Rectal smooth muscle tissue (tissue), 1 donor: Measurements from ENCODE around the gene CCHCR1.
A peak's percentile ranks its signal among the peaks of the same experiment; 100 is the strongest.

Source experiments
- H3K27ac ChIP-seq: one replicate; pipeline ENCODE4 v1.7.0; 2013; ENCODE audit warnings: low read depth, low read length, inconsistent platforms
- H3K27me3 ChIP-seq: one replicate; pipeline ENCODE4 v1.7.0; 2013; ENCODE audit warnings: low read length; ENCODE audit not compliant: control insufficient read depth, insufficient read depth
- H3K36me3 ChIP-seq: one replicate; pipeline ENCODE4 v1.7.0; 2013; ENCODE audit warnings: low read length; ENCODE audit not compliant: control insufficient read depth, insufficient read depth
- H3K4me1 ChIP-seq: one replicate; pipeline ENCODE4 v1.7.0; 2013; ENCODE audit warnings: low read length; ENCODE audit not compliant: control insufficient read depth, insufficient read depth
- H3K4me3 ChIP-seq: one replicate; pipeline ENCODE4 v1.7.0; 2013; ENCODE audit warnings: low read length
- H3K9ac ChIP-seq: one replicate; pipeline ENCODE4 v1.7.0; 2013; ENCODE audit warnings: low read length

The CCHCR1 gene

GRCh38 chr6:31129130-31129529 lies 28.5 kb downstream of the CCHCR1 start:
- Histone ChIP-seq H3K27me3 (no peaks in the 10 kb centered on the region), H3K4me3 (no peak overlapping the region), H3K9ac (no peak overlapping the region), H3K27ac (no peak overlapping the region), H3K4me1 (peaks cover 8% of the 10 kb centered on the region), H3K36me3 (no peaks in the 10 kb centered on the region)

DNA sequence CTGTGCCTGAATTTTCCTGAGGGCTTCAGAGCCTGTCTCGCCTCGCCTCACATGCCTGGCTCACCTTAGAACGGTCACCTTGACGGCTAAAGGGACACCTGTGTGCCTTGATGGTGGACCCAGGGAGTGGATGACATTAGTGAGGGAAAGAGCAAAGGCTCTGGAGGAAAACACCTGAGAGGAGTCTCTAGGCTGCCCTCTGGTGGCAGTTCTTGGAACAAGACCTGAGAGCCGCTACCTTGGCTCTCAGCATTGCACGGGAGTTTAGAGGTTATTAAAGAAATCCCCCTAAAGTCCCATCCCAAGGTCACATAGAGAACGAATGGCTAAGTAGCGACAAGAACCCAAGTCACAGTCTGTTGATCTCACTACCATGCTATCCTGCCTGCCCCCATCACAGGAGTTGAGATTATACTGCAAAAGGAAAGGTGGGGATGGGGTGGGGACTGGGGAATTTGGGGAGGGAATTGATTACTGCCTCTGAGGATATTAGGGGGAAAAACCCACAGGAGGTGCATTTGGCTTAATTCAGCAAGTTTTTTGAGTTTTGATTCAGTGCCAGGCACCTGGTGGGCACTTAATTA lies 29.4 kb downstream of the CCHCR1 start:
- Histone ChIP-seq H3K4me3 (no peak overlapping the region), H3K9ac (no peak overlapping the region), H3K27ac (no peak overlapping the region), H3K4me1 (peaks cover 13% of the 10 kb centered on the region), H3K27me3 (no peaks in the 10 kb centered on the region), H3K36me3 (no peaks in the 10 kb centered on the region)

GRCh38 chr6:31126396-31127175 lies 31.0 kb downstream of the CCHCR1 start:
- no peaks in the 10 kb centered on the region for H3K27me3 ChIP-seq
- no peak overlapping the region for H3K4me3 ChIP-seq
- H3K9ac ChIP-seq, result no peak overlapping the region
- peaks cover 22% of the 10 kb centered on the region for H3K4me1 ChIP-seq
- no peaks in the 10 kb centered on the region for H3K36me3 ChIP-seq
- H3K27ac ChIP-seq, result no peak overlapping the region

DNA sequence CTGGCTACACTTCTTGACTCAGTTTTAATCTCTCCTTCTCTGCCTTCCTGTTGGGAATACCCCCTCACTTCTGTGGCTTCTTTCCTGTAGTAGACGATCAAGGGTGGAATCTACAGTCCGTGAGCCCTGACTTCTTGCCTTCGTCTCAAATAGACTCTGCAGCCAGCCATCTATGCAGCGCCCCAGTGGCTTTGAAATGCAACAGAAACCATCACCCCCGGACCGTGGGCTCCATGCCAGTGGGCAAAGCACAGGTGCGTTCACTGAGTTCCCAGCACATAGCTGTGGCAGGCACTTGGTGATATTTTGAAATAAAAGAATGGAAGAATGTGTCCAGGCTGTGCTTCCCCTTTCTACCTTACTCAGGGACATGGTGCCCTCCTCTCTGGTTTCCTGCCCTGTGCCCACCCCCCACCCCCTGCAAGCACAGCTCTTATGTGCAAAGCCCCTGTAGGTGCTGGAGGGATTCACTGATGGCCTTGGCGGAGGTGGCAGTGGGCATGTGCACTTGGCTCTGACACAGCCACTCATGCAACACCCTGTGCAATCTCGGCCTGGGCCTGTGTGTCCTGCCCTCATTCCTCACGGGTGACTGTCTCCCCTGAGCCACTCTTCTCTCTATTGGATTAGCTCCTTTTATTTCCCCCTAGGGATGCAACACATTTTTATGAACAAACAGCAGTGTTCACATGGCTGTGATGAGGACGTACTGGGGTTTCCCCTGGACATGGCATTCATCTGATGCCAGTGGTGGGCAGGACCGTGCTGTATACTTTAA lies 31.8 kb downstream of the CCHCR1 start:
- Histone ChIP-seq H3K27me3 (no peaks in the 10 kb centered on the region), H3K9ac (no peak overlapping the region), H3K4me3 (no peak overlapping the region), H3K4me1 (peaks cover 22% of the 10 kb centered on the region), H3K27ac (peak overlapping the region; percentile 6), H3K36me3 (no peaks in the 10 kb centered on the region)

DNA sequence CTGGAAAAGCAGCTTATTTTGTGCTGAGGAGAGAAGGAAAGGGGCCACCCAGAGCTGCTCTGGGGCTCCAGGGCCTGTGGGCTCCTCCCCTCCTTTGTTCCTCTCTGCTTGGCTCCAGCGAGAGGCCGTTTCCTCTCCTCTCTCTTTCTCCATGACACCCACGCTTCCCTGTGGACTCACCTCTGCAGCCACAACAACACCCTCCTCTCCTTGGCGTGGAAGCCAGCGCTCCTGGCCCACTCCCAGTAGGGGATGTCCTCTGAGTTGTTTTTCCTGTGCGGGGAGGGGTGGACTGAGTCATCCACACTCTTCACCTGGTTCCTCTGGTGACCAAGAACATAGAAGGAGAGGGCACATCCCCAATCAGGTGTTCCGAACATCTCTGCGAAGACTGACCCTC lies 32.4 kb downstream of the CCHCR1 start:
- H3K4me1 ChIP-seq, result peaks cover 22% of the 10 kb centered on the region
- peak overlapping the region; percentile 6 for H3K27ac ChIP-seq
- no peak overlapping the region for H3K4me3 ChIP-seq
- no peak overlapping the region for H3K9ac ChIP-seq
- H3K27me3 ChIP-seq, result no peaks in the 10 kb centered on the region
- H3K36me3 ChIP-seq, result no peaks in the 10 kb centered on the region

- H3K27me3 ChIP-seq, result peaks cover 3% of the 10 kb centered on the region
- peaks cover 22% of the 10 kb centered on the region for H3K4me1 ChIP-seq
- H3K9ac ChIP-seq, result no peak overlapping the region
- H3K4me3 ChIP-seq, result no peak overlapping the region
- H3K27ac ChIP-seq, result peak overlapping the region; percentile 80
- H3K36me3 ChIP-seq, result no peaks in the 10 kb centered on the region
Observed at GRCh38 chr6:31122791-31123706, 34.6 kb downstream of the CCHCR1 start.

- Histone ChIP-seq H3K27ac (no peak overlapping the region), H3K9ac (no peak overlapping the region), H3K4me1 (peaks cover 22% of the 10 kb centered on the region), H3K36me3 (no peaks in the 10 kb centered on the region), H3K4me3 (no peak overlapping the region), H3K27me3 (peaks cover 3% of the 10 kb centered on the region)
Observed at GRCh38 chr6:31121131-31121790, 36.3 kb downstream of the CCHCR1 start.

DNA sequence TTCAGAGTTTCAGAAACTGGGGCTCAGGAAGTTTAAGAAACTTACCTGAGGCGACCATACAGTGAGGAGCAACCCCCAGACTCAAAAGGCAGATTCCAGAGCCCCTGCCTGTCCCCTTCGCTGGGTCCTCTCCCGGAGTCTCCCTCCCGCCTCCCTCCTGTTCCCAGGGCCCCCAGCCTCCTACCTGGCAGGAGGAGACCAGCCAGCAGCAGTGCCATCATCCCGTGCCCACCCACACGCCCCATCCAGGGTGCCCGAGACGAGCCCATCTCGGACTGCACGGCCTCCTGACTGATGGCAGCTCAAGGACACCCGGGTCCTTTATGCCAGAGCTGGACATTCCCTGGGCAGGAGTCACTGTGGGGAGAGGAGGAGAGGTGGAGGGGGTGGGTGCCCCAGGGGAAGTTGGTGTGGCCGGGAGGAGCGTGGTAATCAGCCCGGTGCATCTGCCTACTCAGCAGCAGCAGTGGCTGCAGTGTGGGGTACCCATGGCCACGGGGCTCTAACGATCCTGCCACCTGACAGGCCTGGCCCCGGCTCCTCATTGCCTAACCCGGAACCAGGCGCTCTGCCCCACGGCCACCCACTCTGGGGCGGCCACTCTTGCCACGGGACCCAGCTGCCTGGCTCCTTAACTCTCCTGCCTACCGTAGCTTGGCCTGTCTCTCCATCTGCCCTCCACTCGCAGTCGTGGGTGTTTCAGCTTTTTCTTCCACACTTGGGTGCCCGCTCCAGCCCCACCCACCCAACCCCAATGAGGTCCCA lies 37.3 kb downstream of the CCHCR1 start, which contains the start of gene CDSN:
TSS of gene CDSN (minus strand) at position 296 of the 765 bp plus-strand sequence. CDS start at position 269, 27 bp downstream.
- H3K27ac ChIP-seq, result no peak within 1 kb of the TSS
- H3K27me3 ChIP-seq, result peaks cover 3% of the 10 kb centered on the region
- H3K36me3 ChIP-seq, result no peaks in the 10 kb centered on the region
- H3K4me1 ChIP-seq, result peaks cover 26% of the 10 kb centered on the region
- H3K4me3 ChIP-seq, result no peak within 1 kb of the TSS
- no peak within 1 kb of the TSS for H3K9ac ChIP-seq

- Histone ChIP-seq H3K4me1 (peaks cover 31% of the 10 kb centered on the region), H3K27ac (no peak overlapping the region), H3K4me3 (no peak overlapping the region), H3K9ac (no peak overlapping the region), H3K36me3 (no peaks in the 10 kb centered on the region), H3K27me3 (peaks cover 3% of the 10 kb centered on the region)
Observed at GRCh38 chr6:31118178-31118577, 39.4 kb downstream of the CCHCR1 start.

DNA sequence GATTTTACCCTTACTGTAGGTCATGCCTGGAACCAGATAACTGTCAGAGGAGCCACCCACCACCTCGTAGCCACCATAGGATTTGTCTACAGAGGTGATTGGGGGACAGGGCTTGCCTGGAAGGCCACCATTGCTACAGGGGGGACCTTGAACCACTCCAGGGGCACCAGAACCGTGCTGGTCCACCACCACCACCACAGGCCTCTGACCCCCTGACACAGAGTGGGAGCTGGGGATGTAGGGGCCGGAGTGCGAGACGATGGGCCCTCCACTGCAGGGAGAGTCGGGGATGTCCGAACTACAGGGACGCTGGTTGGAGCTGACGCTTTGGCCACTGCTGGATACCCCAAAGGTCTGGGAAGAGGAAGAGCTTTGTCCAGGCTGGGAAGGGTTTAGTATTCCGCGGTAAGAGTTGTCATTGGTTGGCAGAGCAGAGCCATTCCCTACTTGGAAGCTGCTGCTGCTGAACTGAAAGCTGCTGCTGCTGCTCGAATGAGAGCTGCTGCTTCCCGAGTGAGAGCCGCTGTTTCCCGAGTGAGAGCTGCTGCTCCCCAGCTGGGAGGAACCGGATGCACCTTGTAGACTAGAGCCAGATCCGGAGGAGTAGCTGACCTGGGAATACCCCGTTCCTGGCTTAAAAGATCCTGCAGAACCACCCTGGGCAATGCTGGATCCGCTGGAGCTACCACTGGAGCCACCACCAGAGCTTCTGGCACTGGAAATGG lies 40.8 kb downstream of the CCHCR1 start:
- peaks cover 22% of the 10 kb centered on the region for H3K4me1 ChIP-seq
- peak overlapping the region; percentile 42 for H3K4me3 ChIP-seq
- H3K27me3 ChIP-seq, result peaks cover 3% of the 10 kb centered on the region
- no peak overlapping the region for H3K9ac ChIP-seq
- H3K27ac ChIP-seq, result peak overlapping the region; percentile 58
- H3K36me3 ChIP-seq, result no peaks in the 10 kb centered on the region
